Testis (tissue), 5 donors: ENCODE data around the gene PMF1. TPM values are rescaled to one million over a fixed set of nuclear protein-coding genes. Genes with fewer than 3 reads are reported as not detected.
A peak's percentile ranks its signal among the peaks of the same experiment; 100 is the strongest.

Experiments
- DNase-seq: peaks from one replicate; pipeline ENCODE4 v3.0.0-alpha.2; 2019
- H3K27ac ChIP-seq, 2 donors: fragments of 200-600 bp; sonication (generic); one replicate each; pipeline ENCODE4 v1.5.1; 2019
- H3K27me3 ChIP-seq: fragments of 200-600 bp; sonication (generic); one replicate; pipeline ENCODE4 v1.5.1; 2019
- H3K36me3 ChIP-seq: fragments of 200-600 bp; sonication (generic); one replicate; pipeline ENCODE4 v1.5.1; 2017; ENCODE audit warnings: low read depth; ENCODE audit errors: missing control alignments
- H3K4me1 ChIP-seq: fragments of 200-600 bp; sonication (generic); one replicate; pipeline ENCODE4 v1.5.1; 2019
- H3K4me3 ChIP-seq, 2 donors: fragments of 200-600 bp; sonication (generic); one replicate each; pipeline ENCODE4 v1.5.1; 2017 to 2019
- H3K9me3 ChIP-seq: fragments of 200-600 bp; sonication (generic); one replicate; pipeline ENCODE4 v1.5.1; 2017
- POLR2A ChIP-seq: fragments of 450-650 bp; IDR thresholded peaks from one replicate; pipeline ENCODE4 v1.6.1; 2017; ENCODE audit warnings: antibody characterized with exemption, mild to moderate bottlenecking, moderate library complexity
- WGBS, 2 donors: methylation state at CpG; one replicate each; pipeline ENCODE4 v1.1.5; 2018; 5-methylcytosine and 5-hydroxymethylcytosine counted together
- intact Hi-C: fragments of 100-400 bp; cut with DNase I; formaldehyde crosslinking; loops from one replicate; pipeline ENCODE4 v1.15.1; 2023; ENCODE audit warnings: low total_unique reads
- long read RNA-seq, 2 donors: transcript quantifications; one replicate each; lab custom pipeline, GENCODE V29; 2026
- polyA plus RNA-seq: library from polyadenylated mRNA; stranded (reverse); fragments of 350-450 nt; fragmentation: Illumina TruSeq; extraction: RNeasy Lipid Tissue Mini Kit (QIAGEN cat#74804); gene quantifications from one replicate; pipeline ENCODE4 v1.2.3, GENCODE V29; 2014; ENCODE audit warnings: low read depth, low replicate concordance; ENCODE audit not compliant: insufficient read depth
- total RNA-seq, 2 donors: library from RNA; depleted of rRNA; stranded (reverse); fragments of >200 nt; gene quantifications; one replicate each; pipeline ENCODE4 v1.2.3, GENCODE V29; 2016
- TF ChIP-seq, protein P1 (sequence below), 3 experiments: fragments of 450-650 bp in 2 of 3; fragments of 200-600 bp in 1 of 3; sonication (generic) in 1 of 3; IDR thresholded peaks; one replicate each; pipeline ENCODE4 v1.5.1; 2016 to 2019; ENCODE audit warnings: antibody characterized with exemption in 3 of 3, mild to moderate bottlenecking in 2 of 3, moderate library complexity in 1 of 3

Gene PMF1, protein sequence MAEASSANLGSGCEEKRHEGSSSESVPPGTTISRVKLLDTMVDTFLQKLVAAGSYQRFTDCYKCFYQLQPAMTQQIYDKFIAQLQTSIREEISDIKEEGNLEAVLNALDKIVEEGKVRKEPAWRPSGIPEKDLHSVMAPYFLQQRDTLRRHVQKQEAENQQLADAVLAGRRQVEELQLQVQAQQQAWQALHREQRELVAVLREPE
- total RNA-seq (10 to 100 TPM; 38.1 to 47.0 TPM), polyA plus RNA-seq (32.3 TPM)
- long read RNA-seq, donor 1, transcript PMF1-202 (5 exons, 1,068 nt) = major isoform, 29 of 36 reads
- long read RNA-seq, donor 1, partial matches to known transcripts = 6 of 36 reads
- long read RNA-seq, donor 1, other reads (novel, unspliced or antisense) = 0 of 36 reads
- long read RNA-seq, donor 2, transcript PMF1-202 (5 exons, 1,068 nt) = major isoform, 15 of 39 reads
- long read RNA-seq, donor 2, partial matches to known transcripts = 22 of 39 reads
- long read RNA-seq, donor 2, other reads (novel, unspliced or antisense) = 0 of 39 reads

DNA sequence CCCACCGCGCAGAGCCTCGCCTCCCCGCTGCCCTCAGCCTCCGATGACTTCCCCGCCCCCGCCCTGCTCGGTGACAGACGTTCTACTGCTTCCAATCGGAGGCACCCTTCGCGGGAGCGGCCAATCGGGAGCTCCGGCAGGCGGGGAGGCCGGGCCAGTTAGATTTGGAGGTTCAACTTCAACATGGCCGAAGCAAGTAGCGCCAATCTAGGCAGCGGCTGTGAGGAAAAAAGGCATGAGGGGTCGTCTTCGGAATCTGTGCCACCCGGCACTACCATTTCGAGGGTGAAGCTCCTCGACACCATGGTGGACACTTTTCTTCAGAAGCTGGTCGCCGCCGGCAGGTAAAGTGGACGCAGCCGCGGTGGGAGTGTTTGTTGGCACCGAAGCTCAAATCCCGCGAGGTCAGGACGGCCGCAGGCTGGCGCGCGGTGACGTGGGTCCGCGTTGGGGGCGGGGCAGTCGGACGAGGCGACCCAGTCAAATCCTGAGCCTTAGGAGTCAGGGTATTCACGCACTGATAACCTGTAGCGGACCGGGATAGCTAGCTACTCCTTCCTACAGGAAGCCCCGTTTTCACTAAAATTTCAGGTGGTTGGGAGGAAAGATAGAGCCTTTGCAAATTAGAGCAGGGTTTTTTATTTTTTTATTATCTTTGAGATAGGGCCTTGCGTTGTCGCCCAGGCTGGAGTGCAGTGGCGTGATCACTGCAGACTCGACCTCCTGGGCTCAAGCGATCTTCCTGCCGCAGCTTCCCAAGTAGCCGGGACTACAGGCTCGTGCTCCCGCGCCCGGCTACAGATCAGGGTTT, at the start of gene PMF1:
PMF1 (plus strand) TSS at position 175 of the 811 bp plus-strand sequence; CDS start at position 184, 9 bp downstream.
- peak; percentile 98 for DNase-seq
- Histone ChIP-seq H3K27me3 (no peaks in the 10 kb centered on the region), H3K36me3 (no peaks in the 10 kb centered on the region), H3K27ac (peak within 1 kb of the TSS; percentile 94 to 95), H3K4me1 (peaks cover 15% of the 10 kb centered on the region), H3K9me3 (no peaks in the 10 kb centered on the region), H3K4me3 (peak within 1 kb of the TSS; percentile 70 to 78)
- TF ChIP-seq, protein P1, sequence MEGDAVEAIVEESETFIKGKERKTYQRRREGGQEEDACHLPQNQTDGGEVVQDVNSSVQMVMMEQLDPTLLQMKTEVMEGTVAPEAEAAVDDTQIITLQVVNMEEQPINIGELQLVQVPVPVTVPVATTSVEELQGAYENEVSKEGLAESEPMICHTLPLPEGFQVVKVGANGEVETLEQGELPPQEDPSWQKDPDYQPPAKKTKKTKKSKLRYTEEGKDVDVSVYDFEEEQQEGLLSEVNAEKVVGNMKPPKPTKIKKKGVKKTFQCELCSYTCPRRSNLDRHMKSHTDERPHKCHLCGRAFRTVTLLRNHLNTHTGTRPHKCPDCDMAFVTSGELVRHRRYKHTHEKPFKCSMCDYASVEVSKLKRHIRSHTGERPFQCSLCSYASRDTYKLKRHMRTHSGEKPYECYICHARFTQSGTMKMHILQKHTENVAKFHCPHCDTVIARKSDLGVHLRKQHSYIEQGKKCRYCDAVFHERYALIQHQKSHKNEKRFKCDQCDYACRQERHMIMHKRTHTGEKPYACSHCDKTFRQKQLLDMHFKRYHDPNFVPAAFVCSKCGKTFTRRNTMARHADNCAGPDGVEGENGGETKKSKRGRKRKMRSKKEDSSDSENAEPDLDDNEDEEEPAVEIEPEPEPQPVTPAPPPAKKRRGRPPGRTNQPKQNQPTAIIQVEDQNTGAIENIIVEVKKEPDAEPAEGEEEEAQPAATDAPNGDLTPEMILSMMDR (IDR thresholded peaks at IDR 0.05) = no peak
- TF ChIP-seq POLR2A = peak; percentile 18
- 0% methylated on average over 57 to 61 of the region's 61 CpGs for WGBS, 2 donors
- intact Hi-C loops = no loop called here

DNA sequence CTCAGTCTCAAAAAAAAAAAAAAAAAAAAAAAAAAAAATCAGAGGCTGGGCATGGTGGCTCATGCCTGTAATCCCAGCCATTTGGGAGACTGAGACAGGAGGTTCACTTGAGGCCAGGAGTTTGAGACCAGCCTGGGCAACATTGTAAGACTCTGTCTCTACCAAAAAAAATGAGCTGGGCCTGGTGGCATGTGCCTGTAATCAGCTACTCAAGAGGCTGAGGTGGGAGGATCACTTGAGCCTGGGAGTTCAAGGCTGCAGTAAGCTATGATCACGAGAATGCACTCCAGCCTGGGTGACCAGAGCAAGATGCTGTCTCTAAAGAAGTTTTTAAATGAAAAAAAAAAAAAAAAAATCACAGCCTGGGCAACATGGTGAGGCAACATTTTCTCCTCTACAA, 49.1 kb upstream of the PMF1 start:
- TF ChIP-seq, protein P1 (IDR thresholded peaks at IDR 0.05) = no peak
- no peak for TF ChIP-seq POLR2A
- H3K4me1 ChIP-seq = peaks cover 16% of the 10 kb centered on the region
- DNase-seq = no peak
- WGBS, 2 donors = 44 to 68% methylated on average over 1 of the region's 1 CpG
- no peaks in the 10 kb centered on the region for H3K36me3 ChIP-seq
- no peak overlapping the region for H3K27ac ChIP-seq
- no peaks in the 10 kb centered on the region for H3K27me3 ChIP-seq
- no peak overlapping the region for H3K4me3 ChIP-seq
- intact Hi-C loops = no loop called here
- no peaks in the 10 kb centered on the region for H3K9me3 ChIP-seq

DNA sequence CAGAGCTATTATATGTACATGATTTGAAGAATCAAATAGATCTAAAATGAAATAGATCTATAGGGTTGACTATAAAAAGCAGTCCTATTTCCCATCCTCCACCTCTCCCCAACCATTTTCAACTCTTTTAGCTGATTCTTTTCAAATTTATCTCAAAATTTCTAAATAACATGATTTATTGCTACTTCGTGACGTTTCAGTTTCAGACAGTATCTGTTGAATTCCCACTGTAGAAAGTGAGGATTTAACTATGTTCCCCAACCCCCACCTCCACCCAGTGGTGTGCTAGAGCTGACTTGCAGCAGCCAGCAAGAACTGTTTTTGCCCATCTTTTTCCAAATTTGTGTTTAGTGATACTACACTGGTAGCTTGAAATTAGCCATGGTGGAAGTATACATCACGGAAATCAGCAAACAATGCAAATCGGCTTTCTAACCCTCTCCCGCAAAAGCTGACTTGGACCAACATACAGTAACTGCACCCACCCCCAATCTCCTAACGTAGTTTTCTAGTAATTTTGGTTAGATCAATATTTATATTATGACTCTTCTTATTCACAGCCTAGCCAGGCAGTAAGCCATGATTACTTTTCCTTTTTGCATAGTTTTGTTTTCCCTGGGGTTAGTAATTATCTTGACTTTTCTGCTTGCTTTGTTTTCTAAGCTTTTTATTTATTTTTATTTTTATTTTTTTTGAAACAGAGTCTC, 48.5 kb upstream of the PMF1 start:
- TF ChIP-seq, protein P1 (IDR thresholded peaks at IDR 0.05) = no peak
- 73 to 80% methylated on average over 6 of the region's 6 CpGs for WGBS, 2 donors
- H3K4me1 ChIP-seq = peaks cover 16% of the 10 kb centered on the region
- H3K36me3 ChIP-seq = no peaks in the 10 kb centered on the region
- no peaks in the 10 kb centered on the region for H3K9me3 ChIP-seq
- no peak overlapping the region for H3K4me3 ChIP-seq
- H3K27ac ChIP-seq = no peak overlapping the region
- H3K27me3 ChIP-seq = no peaks in the 10 kb centered on the region
- intact Hi-C loops = no loop called here
- DNase-seq = no peak

DNA sequence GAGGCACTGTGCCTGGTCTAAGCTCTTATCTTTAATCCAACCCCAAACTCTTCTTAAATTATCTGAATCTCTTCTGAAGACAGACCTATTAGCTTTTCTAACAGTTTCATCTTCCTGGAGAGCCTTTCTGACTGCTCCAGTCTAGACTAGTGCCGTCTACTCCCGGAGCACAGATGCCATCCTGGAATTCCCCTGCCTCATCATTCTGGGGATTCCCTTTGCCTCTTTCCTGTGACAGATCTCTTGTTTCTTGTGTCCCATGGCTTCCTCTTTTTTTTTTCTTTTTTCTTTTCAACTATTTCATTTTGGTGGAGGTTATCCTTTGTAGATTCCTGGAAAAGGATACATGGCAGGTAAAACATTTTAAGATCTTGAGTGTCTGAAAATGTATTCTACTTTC, 47.7 kb upstream of the PMF1 start:
- TF ChIP-seq, protein P1 (IDR thresholded peaks at IDR 0.05) = no peak
- TF ChIP-seq POLR2A = no peak
- DNase-seq = no peak
- Histone ChIP-seq H3K4me3 (no peak overlapping the region), H3K36me3 (no peaks in the 10 kb centered on the region), H3K27me3 (no peaks in the 10 kb centered on the region), H3K9me3 (no peaks in the 10 kb centered on the region), H3K4me1 (peaks cover 16% of the 10 kb centered on the region), H3K27ac (no peak overlapping the region)
- intact Hi-C loops = no loop called here
- 59 to 83% methylated on average over 2 of the region's 2 CpGs for WGBS, 2 donors
